ENCODE measurements around the gene POLQ. TPM values are rescaled to one million over a fixed set of nuclear protein-coding genes. Genes with fewer than 3 reads are reported as not detected.

Gene POLQ
- total and polyA plus RNA-seq, 2 of the 8 experiments (the other 6 are each of a cell fraction or from before 2014, with no cell fraction given), result 3.6 to 15.3 TPM

DNA sequence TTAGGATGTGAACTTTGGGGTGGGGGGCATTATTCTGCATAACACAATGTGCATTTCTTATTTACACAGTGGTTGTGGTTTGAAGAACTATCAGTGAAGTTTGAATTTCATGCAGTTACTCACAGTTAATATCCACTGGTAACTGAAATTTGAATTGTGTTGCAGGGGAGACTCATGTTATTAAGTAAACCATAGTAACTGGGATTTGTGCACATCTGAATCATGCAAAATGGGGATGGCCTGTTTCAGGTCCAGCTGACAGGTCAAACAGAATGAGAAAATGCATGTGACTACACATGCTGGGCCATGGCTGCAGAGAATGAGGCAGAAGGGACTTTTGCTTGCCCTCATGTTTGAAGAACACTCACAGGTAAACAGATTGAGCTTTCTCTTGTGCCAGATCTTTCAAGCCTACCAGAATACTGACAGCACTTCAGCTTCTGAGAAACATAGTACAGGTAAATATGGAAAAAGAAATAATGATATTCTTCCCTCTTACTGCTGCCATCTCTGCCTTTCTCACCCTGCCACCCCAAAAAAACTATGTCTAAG lies 115.0 kb downstream of the POLQ start:
- Histone ChIP-seq H4K5ac (ENCODE audit: insufficient read length, low read depth, low read length) (no peak overlapping the region), H3K79me1 (ENCODE audit: low read depth, low read length) (no peaks in the 10 kb centered on the region), H3K4me2 (ENCODE audit: insufficient read depth in 1 of 2, low read depth in 2 of 2, low read length in 2 of 2) (no peak overlapping the region), H3K4ac (replicated peaks; ENCODE audit: insufficient read length, low read depth, low read length) (no peak overlapping the region), H2AK5ac (ENCODE audit: low read depth, low read length) (no peak overlapping the region), H3K27ac (ENCODE audit: low read depth, low read length) (no peak overlapping the region), H4K8ac (ENCODE audit: extremely low read depth, insufficient read depth, low read length) (no peak overlapping the region), H2BK120ac (replicated peaks; ENCODE audit: low read depth, low read length) (no peak overlapping the region), H3K9ac (replicated peaks in 1 of 4; ENCODE audit: extremely low read depth in 1 of 4, low read depth in 3 of 4, low read length in 3 of 4) (no peak overlapping the region), H2BK15ac (ENCODE audit: low read length) (no peak overlapping the region), H3K4me1 (replicated peaks in 1 of 4; ENCODE audit: control insufficient read depth in 3 of 4, insufficient read depth in 4 of 4, low read length in 3 of 4) (no peaks in the 10 kb centered on the region), H4K91ac (replicated peaks; ENCODE audit: insufficient read length, low read length) (no peak overlapping the region), H3K56ac (replicated peaks; ENCODE audit: insufficient read length, low read depth, low read length) (no peak overlapping the region), H3K4me3 (ENCODE audit: extremely low read depth in 1 of 4, insufficient read depth in 2 of 4, low read depth in 3 of 4, low read length in 4 of 4) (no peak overlapping the region), H2BK20ac (ENCODE audit: low read length) (no peak overlapping the region), H3K36me3 (ENCODE audit: control insufficient read depth in 2 of 4, insufficient read depth in 4 of 4, low read length in 3 of 4) (peaks cover 6 to 52% (median 27%) of the 10 kb centered on the region in 4 experiments; a peak in 7 of 8 replicates), H3K18ac (ENCODE audit: extremely low read depth, low read length) (no peak overlapping the region), H3K9me3 (ENCODE audit: insufficient read depth in 2 of 2, low read depth in 1 of 2, low read length in 1 of 2) (no peaks in the 10 kb centered on the region), H2BK5ac (ENCODE audit: low read depth, low read length) (no peak overlapping the region), H2BK12ac (ENCODE audit: low read depth, low read length) (no peak overlapping the region), H3K14ac (ENCODE audit: insufficient read length) (no peak overlapping the region), H3K23ac (ENCODE audit: insufficient read length) (no peak overlapping the region), H2AFZ (ENCODE audit: low read length) (no peak overlapping the region), H3K79me2 (ENCODE audit: control insufficient read depth in 1 of 2, insufficient read depth in 2 of 2, low read length in 2 of 2) (no peaks in the 10 kb centered on the region), H3K27me3 (replicated peaks in 1 of 4; ENCODE audit: control insufficient read depth in 3 of 4, extremely low read depth in 1 of 4, insufficient read depth in 3 of 4, low read length in 3 of 4) (no peaks in the 10 kb centered on the region), H3K23me2 (ENCODE audit: low read depth, low read length) (no peaks in the 10 kb centered on the region), H4K20me1 (replicated peaks in 1 of 2; ENCODE audit: control insufficient read depth in 1 of 2, insufficient read depth in 2 of 2, low read length in 2 of 2) (no peaks in the 10 kb centered on the region)
- DNase-seq (ENCODE audit: low read depth in 1 of 2, low spot score in 2 of 2), result no peak
- ChIA-PET POLR2A (ENCODE audit: partially characterized antibody) (no interaction called here), CTCF (ENCODE audit: partially characterized antibody) (no interaction called here)
- no peak for FAIRE-seq
- TF ChIP-seq SIX5 (IDR thresholded peaks at IDR 0.05; ENCODE audit: low read depth, low read length), result no peak
- no peak for TF ChIP-seq MAFK (IDR thresholded peaks at IDR 0.05; ENCODE audit: low read depth, low read length)
- TF ChIP-seq KDM4A (IDR thresholded peaks at IDR 0.05; ENCODE audit: low read depth, low read length, severe bottlenecking), result no peak
- TF ChIP-seq, protein P1, sequence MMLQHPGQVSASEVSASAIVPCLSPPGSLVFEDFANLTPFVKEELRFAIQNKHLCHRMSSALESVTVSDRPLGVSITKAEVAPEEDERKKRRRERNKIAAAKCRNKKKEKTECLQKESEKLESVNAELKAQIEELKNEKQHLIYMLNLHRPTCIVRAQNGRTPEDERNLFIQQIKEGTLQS (IDR thresholded peaks at IDR 0.05; ENCODE audit: insufficient read depth, low read depth, low read length), result no peak
- TF ChIP-seq JUN (IDR thresholded peaks at IDR 0.05; ENCODE audit: low read depth, low read length), result no peak
- no peak for TF ChIP-seq KDM5A (IDR thresholded peaks at IDR 0.05; ENCODE audit: low read length)
- TF ChIP-seq SP2 (IDR thresholded peaks at IDR 0.05; ENCODE audit: low read length), result no peak
- no peak for TF ChIP-seq CEBPB (IDR thresholded peaks at IDR 0.05; ENCODE audit: low read depth, low read length)
- TF ChIP-seq BRCA1 (IDR thresholded peaks at IDR 0.05; ENCODE audit: low read depth, low read length), result no peak
- TF ChIP-seq HDAC2 (IDR thresholded peaks at IDR 0.05; ENCODE audit: borderline replicate concordance in 1 of 2, low read depth in 2 of 2, low read length in 2 of 2), result no peak
- no peak for TF ChIP-seq RAD21 (IDR thresholded peaks at IDR 0.05 in 1 of 2, conservative IDR thresholded peaks at IDR 0.05 in 1 of 2; ENCODE audit: low read depth in 2 of 2, low read length in 2 of 2)
- TF ChIP-seq CHD1 (IDR thresholded peaks at IDR 0.05; ENCODE audit: low read depth, low read length), result no peak
- TF ChIP-seq, protein P2, sequence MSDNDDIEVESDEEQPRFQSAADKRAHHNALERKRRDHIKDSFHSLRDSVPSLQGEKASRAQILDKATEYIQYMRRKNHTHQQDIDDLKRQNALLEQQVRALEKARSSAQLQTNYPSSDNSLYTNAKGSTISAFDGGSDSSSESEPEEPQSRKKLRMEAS (IDR thresholded peaks at IDR 0.05), result no peak
- no peak for TF ChIP-seq SIRT6 (IDR thresholded peaks at IDR 0.05; ENCODE audit: low read length)
- no peak for TF ChIP-seq SRF (IDR thresholded peaks at IDR 0.05; ENCODE audit: low read depth, low read length)
